NCI-H524 (cell line): ENCODE data around the gene RAD51B.

Source experiments
- DNase-seq, 2 experiments: peaks; one replicate each; lab custom pipeline; 2025; lab: John Stamatoyannopoulos, UW

The RAD51B gene

GRCh38 chr14:68440820-68441219 lies 621.2 kb downstream of the RAD51B start:
- no peak for DNase-seq

GRCh38 chr14:68441542-68441941 lies 622.0 kb downstream of the RAD51B start:
- no peak for DNase-seq

GRCh38 chr14:68442828-68443629 lies 623.5 kb downstream of the RAD51B start:
- no peak for DNase-seq

GRCh38 chr14:68444449-68445168 lies 625.0 kb downstream of the RAD51B start:
- DNase-seq, result no peak

GRCh38 chr14:68446243-68447040 lies 626.9 kb downstream of the RAD51B start:
- no peak for DNase-seq

- DNase-seq, result no peak
Measured at GRCh38 chr14:68447581-68448251, 628.1 kb downstream of the RAD51B start.

- DNase-seq, result no peak
Measured at GRCh38 chr14:68448252-68448902, 628.8 kb downstream of the RAD51B start.

GRCh38 chr14:68449561-68450181 lies 630.1 kb downstream of the RAD51B start:
- no peak for DNase-seq

GRCh38 chr14:68450391-68451120 lies 631.0 kb downstream of the RAD51B start:
- DNase-seq, result no peak

- no peak for DNase-seq
Measured at GRCh38 chr14:68451696-68452373, 632.3 kb downstream of the RAD51B start.

GRCh38 chr14:68458253-68458652 lies 638.7 kb downstream of the RAD51B start:
- no peak for DNase-seq

- DNase-seq, result no peak
Measured at GRCh38 chr14:68458840-68459469, 639.4 kb downstream of the RAD51B start.

GRCh38 chr14:68459480-68460136 lies 640.0 kb downstream of the RAD51B start:
- DNase-seq, result no peak

GRCh38 chr14:68460541-68460940 lies 641.0 kb downstream of the RAD51B start:
- DNase-seq, result no peak

- DNase-seq, result no peak
Measured at GRCh38 chr14:68461086-68461485, 641.5 kb downstream of the RAD51B start.

- DNase-seq, result no peak
Measured at GRCh38 chr14:68462683-68463082, 643.1 kb downstream of the RAD51B start.

- no peak for DNase-seq
Measured at GRCh38 chr14:68463299-68463698, 643.7 kb downstream of the RAD51B start.

GRCh38 chr14:68463705-68464374 lies 644.3 kb downstream of the RAD51B start:
- no peak for DNase-seq
